ENCODE results near the gene FURIN. TPM values are rescaled to one million over a fixed set of nuclear protein-coding genes. Genes with fewer than 3 reads are reported as not detected.

The FURIN gene
- total and polyA plus RNA-seq, 9 of the 15 experiments (the other 6 are each of a cell fraction or from before 2014, with no cell fraction given) = 0.92 to 99.9 (median 34.8) TPM

- TF ChIP-seq ZBTB40 (IDR thresholded peaks at IDR 0.05) (0 out of 2 replicates have a peak, but pooled peaks have one; percentile 13), ZBTB40 (CRISPR knock-in tag; IDR thresholded peaks at IDR 0.05) (no peak), ZNF143 (CRISPR knock-in tag; IDR thresholded peaks at IDR 0.05) (no peak), ZNF584 (CRISPR knock-in tag; IDR thresholded peaks at IDR 0.05; ENCODE audit: low read depth) (no peak), HNRNPUL1 (IDR thresholded peaks at IDR 0.05; ENCODE audit: low read length) (no peak), NFATC3 (IDR thresholded peaks at IDR 0.05) (no peak), FOS (IDR thresholded peaks at IDR 0.05; ENCODE audit: extremely low read depth, insufficient read length) (no peak), DIDO1 (tag; IDR thresholded peaks at IDR 0.05; ENCODE audit: low read depth) (no peak), SNIP1 (IDR thresholded peaks at IDR 0.05; ENCODE audit: low read depth) (no peak), MLX (CRISPR knock-in tag; conservative IDR thresholded peaks at IDR 0.05) (no peak), PPARD (CRISPR knock-in tag; IDR thresholded peaks at IDR 0.05) (no peak), MEIS2 (IDR thresholded peaks at IDR 0.05; ENCODE audit: partially characterized antibody) (peak; percentile 100), ZNF184 (CRISPR knock-in tag; IDR thresholded peaks at IDR 0.05) (no peak), ZNF384 (IDR thresholded peaks at IDR 0.05; ENCODE audit: low read depth, low read length) (no peak), ZNF280A (IDR thresholded peaks at IDR 0.05; ENCODE audit: low read depth, partially characterized antibody) (no peak), FOXP1 (CRISPR knock-in tag; IDR thresholded peaks at IDR 0.05) (no peak)
These were observed 27.3 kb downstream of the FURIN start (continued) for GRCh38 chr15:90895571-90896117.

Data from K562 (cell line).